Measurements from ENCODE around the gene BSDC1.
"Not testable (repeated sequence)": the region's sequence is repeated elsewhere in the genome, so short reads cannot be mapped to it uniquely, and the experiment has no call there.

The BSDC1 gene

GRCh38 chr1:32355778-32356177, 38.5 kb downstream of the BSDC1 start:
- not testable (repeated sequence) for DNase-seq

- DNase-seq: no peak
Observed at GRCh38 chr1:32353886-32354570, 40.2 kb downstream of the BSDC1 start.

- DNase-seq: no peak
Observed at GRCh38 chr1:32353431-32353830, 40.8 kb downstream of the BSDC1 start.

GRCh38 chr1:32352831-32353383, 41.3 kb downstream of the BSDC1 start:
- DNase-seq: no peak

GRCh38 chr1:32352239-32352745, 41.9 kb downstream of the BSDC1 start:
- DNase-seq: no peak

- peak; percentile 92 to 94 for DNase-seq
Observed at GRCh38 chr1:32351399-32352238, 42.6 kb downstream of the BSDC1 start.

- peak; percentile 80 for DNase-seq
Observed at GRCh38 chr1:32350785-32351398, 43.3 kb downstream of the BSDC1 start.

- DNase-seq: no peak
Observed at GRCh38 chr1:32349211-32349708, 45.0 kb downstream of the BSDC1 start.

GRCh38 chr1:32346532-32347157, 47.6 kb downstream of the BSDC1 start:
- DNase-seq: no peak

- no peak for DNase-seq
Observed at GRCh38 chr1:32345289-32345827, 48.9 kb downstream of the BSDC1 start.

- no peak for DNase-seq
Observed at GRCh38 chr1:32342704-32343103, 51.5 kb downstream of the BSDC1 start.

GRCh38 chr1:32341971-32342370, 52.3 kb downstream of the BSDC1 start:
- DNase-seq: no peak

- DNase-seq: no peak
Observed at GRCh38 chr1:32341186-32341757, 53.0 kb downstream of the BSDC1 start.

GRCh38 chr1:32339363-32339978, 54.8 kb downstream of the BSDC1 start:
- DNase-seq: peak; percentile 50 to 65

GRCh38 chr1:32338637-32339145, 55.5 kb downstream of the BSDC1 start:
- no peak for DNase-seq

GRCh38 chr1:32337855-32338636, 56.2 kb downstream of the BSDC1 start:
- peak in 1 of 2 experiments; percentile 23 for DNase-seq

- peak; percentile 64 to 73 for DNase-seq
Observed at GRCh38 chr1:32336963-32337675, 57.1 kb downstream of the BSDC1 start.

- no peak for DNase-seq
Observed at GRCh38 chr1:32336591-32336932, 57.7 kb downstream of the BSDC1 start.

GRCh38 chr1:32335790-32336590, 58.3 kb downstream of the BSDC1 start, which contains the start of gene MARCKSL1:
Gene MARCKSL1 (minus strand): TSS chr1:32336233. CDS start chr1:32336033, 200 bp downstream.
- DNase-seq: peak; percentile 80 to 81
